Measurements from ENCODE around the gene PUS7.
"Not testable (repeated sequence)": the region's sequence is repeated elsewhere in the genome, so short reads cannot be mapped to it uniquely, and the experiment has no call there.

- not testable (repeated sequence) for TF ChIP-seq CTCF (optimal IDR thresholded peaks at IDR 0.05 in 1 of 3, IDR thresholded peaks at IDR 0.05 in 1 of 3, conservative IDR thresholded peaks at IDR 0.05 in 1 of 3; ENCODE audit: extremely low read depth in 1 of 3, insufficient read depth in 2 of 3, low read length in 3 of 3); EZH2 (IDR thresholded peaks at IDR 0.05; ENCODE audit: low read length)
Observed at GRCh38 chr7:105437356-105437755, 84.7 kb downstream of the PUS7 start.

Data from keratinocyte (primary cell).